NCI-H1092 treated with DMSO at 0.1 percent for 48 hours (cell line): Measurements from ENCODE around the gene TRPM2.
"Not testable (repeated sequence)": the region's sequence is repeated elsewhere in the genome, so short reads cannot be mapped to it uniquely, and the experiment has no call there.

Experiments
- DNase-seq: peaks from one replicate; lab custom pipeline; 2025; lab: John Stamatoyannopoulos, UW

The TRPM2 gene

GRCh38 chr21:44354775-44355771 is 1.7 kb downstream of the TRPM2 start:
- DNase-seq = no peak

DNA sequence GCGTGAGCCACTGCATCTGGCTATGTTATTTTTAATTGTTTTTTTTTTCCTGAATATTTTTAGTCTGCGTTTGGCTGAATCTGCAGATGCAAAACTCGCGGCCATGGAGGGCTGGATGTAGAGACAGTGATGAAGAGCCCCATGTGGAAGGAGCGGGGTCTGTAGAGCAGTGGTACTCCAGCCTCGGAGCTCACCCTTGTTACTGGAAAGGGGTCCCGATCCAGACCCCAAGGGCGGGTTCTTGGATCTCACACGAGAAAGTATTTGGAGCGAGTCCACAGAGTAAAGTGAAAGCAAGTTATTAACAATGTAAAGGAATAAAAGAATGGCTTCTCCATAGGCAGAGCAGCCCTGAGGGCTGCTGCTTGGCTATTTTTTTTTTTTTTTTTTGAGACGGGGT is 2.7 kb downstream of the TRPM2 start:
- no peak for DNase-seq

DNA sequence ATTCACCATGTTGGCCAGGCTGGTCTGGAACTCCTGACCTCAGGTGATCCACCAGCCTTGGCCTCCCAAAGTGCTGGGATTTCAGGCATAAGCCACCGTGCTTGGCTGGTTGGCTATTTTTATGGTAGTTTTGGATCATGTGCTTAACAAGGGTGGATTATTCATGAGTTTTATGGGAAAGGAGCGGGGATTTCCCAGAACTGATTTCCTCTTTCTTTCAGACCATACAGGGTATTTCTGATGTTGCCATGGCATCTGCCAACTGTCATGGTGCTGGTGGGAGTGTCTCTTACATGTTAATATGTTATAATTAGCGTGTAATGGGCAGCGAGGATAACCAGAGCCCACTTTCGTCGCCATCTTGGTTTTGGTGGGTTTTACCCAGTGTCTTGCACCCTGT is 3.2 kb downstream of the TRPM2 start:
- no peak for DNase-seq

- no peak for DNase-seq
Observed at GRCh38 chr21:44357064-44357837, 3.8 kb downstream of the TRPM2 start.

DNA sequence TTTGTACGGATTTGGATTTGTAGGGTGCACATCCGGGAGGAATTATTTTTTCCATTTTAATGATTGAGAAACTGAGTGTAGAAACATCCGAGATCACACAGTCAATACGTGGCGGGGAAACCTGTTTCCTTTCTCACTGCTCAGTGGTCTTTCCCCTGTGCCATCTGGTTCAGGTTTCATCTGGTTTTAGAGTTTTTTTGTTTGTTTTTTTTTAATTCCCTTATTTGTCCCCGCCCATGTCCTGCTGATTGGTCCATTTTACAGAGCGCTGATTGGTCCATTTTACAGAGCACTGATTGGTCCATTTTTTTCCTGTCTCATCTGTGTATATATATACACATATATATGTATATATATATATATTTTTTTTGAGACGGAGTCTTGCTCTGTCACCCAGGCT is 6.0 kb downstream of the TRPM2 start:
- no peak for DNase-seq

DNA sequence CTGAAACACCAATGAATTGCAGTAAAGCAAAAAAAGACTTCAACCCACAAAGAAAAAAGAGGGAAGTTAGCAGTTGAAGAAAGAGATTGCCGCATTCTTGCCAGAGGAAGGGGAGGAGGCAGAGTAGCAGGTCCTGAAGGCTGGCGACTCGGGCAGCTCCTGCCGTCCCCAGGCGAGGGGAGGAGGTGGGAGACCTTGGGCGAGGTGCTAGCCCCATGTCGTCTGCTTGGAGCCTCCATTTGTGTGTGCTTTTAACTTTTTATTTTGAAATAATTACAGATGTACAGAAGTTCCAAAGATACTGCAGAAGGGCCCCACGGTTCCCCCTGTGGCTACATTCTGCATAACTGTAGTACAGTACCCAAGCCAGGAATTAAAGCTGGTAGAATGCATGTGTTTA is 6.7 kb downstream of the TRPM2 start:
- no peak for DNase-seq

DNA sequence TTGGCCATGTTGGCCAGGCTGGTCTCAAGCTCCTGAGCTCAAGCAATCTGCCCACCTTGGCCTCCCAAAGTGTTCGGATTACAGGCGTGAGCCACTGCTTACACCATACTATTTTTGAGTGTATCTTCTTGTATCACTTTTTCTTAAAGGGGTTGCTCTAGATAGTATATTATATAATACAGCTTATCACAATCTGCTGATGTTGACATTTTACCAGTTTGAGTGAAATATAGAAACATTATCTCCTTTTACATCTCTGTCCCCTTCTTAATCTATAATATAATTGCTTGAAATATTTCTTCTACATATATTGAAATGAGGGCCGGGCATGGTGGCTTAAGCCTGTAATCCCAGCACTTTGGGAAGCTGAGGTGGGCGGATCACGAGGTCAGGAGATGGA is 8.5 kb downstream of the TRPM2 start:
- DNase-seq = not testable (repeated sequence)

DNA sequence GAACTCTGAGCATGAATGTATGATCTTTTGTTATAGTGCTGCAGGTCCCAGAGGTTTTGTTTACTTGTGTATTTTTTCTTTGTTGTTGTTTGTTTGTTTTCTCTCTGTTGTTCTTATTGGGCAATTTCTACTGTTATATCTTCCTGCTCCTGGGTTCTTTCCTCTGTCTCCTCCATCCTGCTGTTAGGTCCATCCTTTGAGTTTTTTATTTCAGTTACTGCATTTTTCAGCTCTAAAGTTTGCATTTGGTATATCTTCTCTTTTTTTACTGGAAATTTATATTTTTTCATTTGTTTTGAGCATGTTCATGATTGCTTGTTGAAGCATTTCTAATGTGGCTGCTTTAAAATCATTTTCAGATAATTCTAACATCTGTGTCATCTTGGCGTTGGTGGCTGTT is 9.9 kb downstream of the TRPM2 start:
- no peak for DNase-seq

- no peak for DNase-seq
Observed at GRCh38 chr21:44364151-44365053, 11.0 kb downstream of the TRPM2 start.

GRCh38 chr21:44365251-44365966 is 12.0 kb downstream of the TRPM2 start:
- DNase-seq = no peak

DNA sequence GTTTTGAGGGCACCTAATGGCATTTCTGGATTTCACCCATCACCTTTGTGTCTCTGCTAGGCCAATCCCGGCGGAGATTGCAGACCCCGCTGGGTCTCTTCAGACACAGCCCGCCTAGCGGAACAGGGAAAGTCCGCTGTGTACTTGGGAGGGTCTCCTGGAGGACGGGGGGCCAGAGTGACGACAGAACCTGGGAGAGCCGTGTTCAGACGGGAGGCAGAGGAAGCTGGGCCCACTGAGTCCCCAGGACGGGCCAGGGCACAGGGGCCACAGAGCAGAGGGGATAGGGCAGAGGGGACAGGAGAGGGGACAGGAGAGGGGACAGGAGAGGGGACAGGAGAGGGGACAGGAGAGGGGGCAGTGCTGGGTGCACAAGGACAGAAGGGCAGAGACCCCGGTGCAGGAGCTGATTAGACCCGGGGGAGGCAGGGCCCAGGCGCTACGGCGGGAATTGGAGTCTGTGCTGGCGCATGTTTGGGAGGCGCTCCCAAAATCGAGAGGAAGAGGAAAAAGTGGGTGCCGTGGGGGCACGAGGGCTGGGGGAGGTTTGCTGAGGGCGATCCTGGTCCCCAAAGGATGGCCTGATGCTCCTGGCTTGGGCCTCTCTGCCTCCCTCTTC is 12.7 kb downstream of the TRPM2 start:
- DNase-seq = no peak

GRCh38 chr21:44366586-44367211 is 13.3 kb downstream of the TRPM2 start:
- DNase-seq = no peak

GRCh38 chr21:44368711-44369446 is 15.5 kb downstream of the TRPM2 start:
- DNase-seq = no peak

- DNase-seq = peak; percentile 14
Observed at GRCh38 chr21:44370027-44370735, 16.8 kb downstream of the TRPM2 start.

DNA sequence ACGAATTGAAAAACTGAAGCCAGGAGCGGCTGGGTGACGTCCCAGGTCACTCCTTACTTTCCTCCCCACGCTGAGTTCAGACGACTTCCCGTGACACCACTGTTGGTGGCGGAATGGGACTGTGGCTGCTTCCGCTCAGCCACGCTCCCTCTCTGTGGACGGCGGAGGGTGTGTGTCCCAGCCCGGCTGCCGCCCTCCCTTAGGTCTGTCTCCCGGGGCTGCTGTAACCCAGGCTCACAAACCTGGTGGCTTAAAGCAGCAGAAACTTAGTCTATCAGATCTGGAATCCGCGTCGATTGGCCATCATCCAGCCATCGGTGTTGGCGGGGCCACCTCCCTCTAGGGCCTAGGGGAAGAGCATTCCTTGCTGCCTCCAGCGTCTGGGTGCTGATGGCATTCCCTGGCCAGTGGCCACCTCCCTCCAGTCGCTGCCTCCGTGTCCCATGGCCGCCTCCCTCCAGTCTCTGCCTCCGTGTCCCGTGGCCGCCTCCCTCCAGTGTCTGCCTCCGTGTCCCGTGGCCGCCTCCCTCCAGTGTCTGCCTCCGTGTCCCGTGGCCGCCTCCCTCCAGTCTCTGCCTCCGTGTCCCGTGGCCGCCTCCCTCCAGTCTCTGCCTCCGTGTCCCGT is 17.5 kb downstream of the TRPM2 start:
- no peak for DNase-seq

DNA sequence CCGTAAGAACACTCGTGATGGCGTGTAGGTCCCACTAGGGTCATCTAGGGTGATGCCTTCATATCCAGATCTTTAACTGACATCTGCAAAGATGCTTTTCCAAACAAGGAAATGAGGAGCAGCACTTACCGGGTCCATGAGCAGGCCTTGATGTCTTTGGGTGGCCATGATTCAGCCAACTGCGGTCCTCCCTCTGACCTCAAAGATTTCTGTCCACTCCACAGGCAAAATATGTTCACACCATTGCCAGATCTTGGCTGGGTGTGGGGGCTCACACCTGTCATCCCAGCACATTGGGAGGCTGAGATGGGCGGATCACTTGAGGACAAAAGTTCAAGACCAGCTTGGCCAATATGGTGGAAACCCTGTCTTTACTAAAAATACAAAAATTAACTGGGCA is 18.2 kb downstream of the TRPM2 start:
- no peak for DNase-seq

DNA sequence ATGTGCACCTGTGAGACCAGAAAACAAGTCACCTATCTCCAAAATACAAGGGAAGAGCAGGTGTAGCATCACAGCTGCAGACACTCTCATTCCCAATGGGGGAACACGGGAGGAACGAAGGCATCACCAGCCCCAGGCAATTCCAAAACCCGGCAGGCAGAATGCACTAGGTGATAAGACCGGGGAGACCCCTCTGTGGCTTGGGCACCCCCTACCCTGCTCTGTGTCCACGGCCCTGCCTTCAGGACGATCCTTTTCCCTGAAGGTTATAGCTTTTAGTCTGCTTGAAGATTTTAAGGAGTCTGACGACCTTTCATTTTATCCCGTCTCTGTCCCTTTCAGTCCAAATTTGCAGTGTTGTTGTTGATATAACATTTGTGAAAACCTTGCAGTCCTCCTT is 19.2 kb downstream of the TRPM2 start:
- DNase-seq = no peak

DNA sequence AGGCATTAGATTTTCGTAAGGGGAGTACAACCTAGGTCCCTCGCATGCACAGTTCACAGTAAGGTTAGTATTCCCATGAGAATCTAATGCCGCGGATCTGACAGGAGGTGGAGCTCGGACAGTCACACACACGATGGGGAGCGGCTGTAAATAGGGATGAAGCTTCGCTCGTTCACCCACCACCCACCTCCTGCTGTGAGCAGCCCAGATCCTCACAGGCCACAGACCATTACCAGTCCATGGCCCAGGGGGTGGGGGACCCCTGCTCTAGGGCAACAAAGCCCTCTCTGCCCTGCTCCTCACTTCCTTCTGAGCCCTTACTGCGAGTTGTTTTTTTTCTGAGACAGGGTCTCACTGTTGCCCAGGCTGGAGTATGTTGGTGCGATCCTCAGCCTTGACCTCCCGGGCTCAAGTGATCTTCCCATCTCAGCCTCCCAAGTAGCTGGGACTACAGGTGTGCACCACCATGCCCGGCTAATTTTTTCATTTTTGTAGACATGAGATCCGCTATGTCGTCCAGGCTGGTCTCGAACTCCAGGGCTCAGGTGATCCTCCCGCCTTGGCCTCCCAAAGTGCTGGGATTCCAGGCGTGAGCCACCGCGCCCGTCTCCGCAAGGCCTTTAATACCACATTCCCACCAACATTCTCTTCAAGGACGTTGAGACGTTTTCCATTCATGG is 21.3 kb downstream of the TRPM2 start:
- DNase-seq = no peak
